Esophagus (tissue), 2 donors: Measurements from ENCODE around the gene NBAS. TPM values are rescaled to one million over a fixed set of nuclear protein-coding genes. Genes with fewer than 3 reads are reported as not detected.

Experiments
- H3K27ac ChIP-seq, 2 donors: one replicate each; pipeline ENCODE4 v1.5.1; 2013; ENCODE audit warnings: low read depth in 2 of 2, mild to moderate bottlenecking in 2 of 2, inconsistent platforms in 1 of 2, low read length in 1 of 2, moderate library complexity in 1 of 2
- H3K27me3 ChIP-seq, 2 donors: one replicate each; pipeline ENCODE4 v1.6.1; 2013; ENCODE audit warnings: low read length in 2 of 2, control low read depth in 1 of 2, mild to moderate bottlenecking in 1 of 2; ENCODE audit not compliant: insufficient read depth in 2 of 2, control insufficient read depth in 1 of 2
- H3K36me3 ChIP-seq, 2 donors: one replicate each; pipeline ENCODE4 v1.6.1; 2013; ENCODE audit warnings: low read length in 1 of 2; ENCODE audit not compliant: control insufficient read depth in 2 of 2, insufficient read depth in 2 of 2
- H3K4me1 ChIP-seq, 2 donors: one replicate each; pipeline ENCODE4 v1.6.1; 2013; ENCODE audit warnings: low read length in 1 of 2; ENCODE audit not compliant: control insufficient read depth in 2 of 2, insufficient read depth in 2 of 2
- H3K4me3 ChIP-seq, 2 donors: one replicate each; pipeline ENCODE4 v1.5.1; 2013; ENCODE audit warnings: low read length in 2 of 2, mild to moderate bottlenecking in 2 of 2, low read depth in 1 of 2, moderate library complexity in 1 of 2
- H3K9me3 ChIP-seq, 2 donors: one replicate each; pipeline ENCODE4 v1.6.1; 2013; ENCODE audit warnings: mild to moderate bottlenecking in 2 of 2, low read depth in 1 of 2, low read length in 1 of 2, moderate library complexity in 1 of 2; ENCODE audit not compliant: control insufficient read depth in 2 of 2, insufficient read depth in 1 of 2
- WGBS, 2 donors: extraction: QIAGEN DNeasy Blood & Tissue Kit; methylation state at CpG; one replicate each; pipeline ENCODE4 v1.1.7; 2013; 5-methylcytosine and 5-hydroxymethylcytosine counted together
- polyA plus RNA-seq, 2 donors: library from polyadenylated mRNA; stranded (reverse); fragments of 200-250 nt; gene quantifications; one replicate each; pipeline ENCODE4 v1.2.3, GENCODE V29; 2013
- donor health status: healthy with polysubstance abuse.
- donor health status: Bipolar disorder and iron deficiency.

Gene NBAS
- polyA plus RNA-seq, 2 donors, result 13.8 to 15.0 TPM

DNA sequence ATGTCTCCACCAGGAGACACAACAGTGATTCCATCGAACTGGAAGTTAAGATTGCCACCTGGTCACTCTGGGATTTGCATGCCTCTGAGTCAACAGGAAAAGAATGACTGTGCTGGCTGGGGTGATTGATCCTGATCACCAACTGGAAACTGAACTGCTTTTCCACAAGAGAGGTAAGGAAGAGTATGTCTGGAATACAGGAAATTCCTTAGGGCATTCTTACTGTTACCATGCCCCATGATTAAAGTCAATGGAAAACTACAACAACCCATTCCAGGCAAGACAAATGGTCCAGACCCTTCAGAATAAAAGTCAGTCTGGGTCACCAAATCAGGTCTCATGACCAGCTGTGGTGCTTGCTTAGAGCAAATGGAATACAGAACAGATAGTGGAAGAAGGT is 18.5 kb upstream of the NBAS start:
- Histone ChIP-seq H3K27ac (no peak overlapping the region), H3K9me3 (no peaks in the 10 kb centered on the region), H3K4me3 (no peak overlapping the region), H3K36me3 (no peaks in the 10 kb centered on the region), H3K4me1 (no peaks in the 10 kb centered on the region), H3K27me3 (no peaks in the 10 kb centered on the region)
- WGBS, 2 donors, result 50 to 56% methylated on average over 1 of the region's 1 CpG

DNA sequence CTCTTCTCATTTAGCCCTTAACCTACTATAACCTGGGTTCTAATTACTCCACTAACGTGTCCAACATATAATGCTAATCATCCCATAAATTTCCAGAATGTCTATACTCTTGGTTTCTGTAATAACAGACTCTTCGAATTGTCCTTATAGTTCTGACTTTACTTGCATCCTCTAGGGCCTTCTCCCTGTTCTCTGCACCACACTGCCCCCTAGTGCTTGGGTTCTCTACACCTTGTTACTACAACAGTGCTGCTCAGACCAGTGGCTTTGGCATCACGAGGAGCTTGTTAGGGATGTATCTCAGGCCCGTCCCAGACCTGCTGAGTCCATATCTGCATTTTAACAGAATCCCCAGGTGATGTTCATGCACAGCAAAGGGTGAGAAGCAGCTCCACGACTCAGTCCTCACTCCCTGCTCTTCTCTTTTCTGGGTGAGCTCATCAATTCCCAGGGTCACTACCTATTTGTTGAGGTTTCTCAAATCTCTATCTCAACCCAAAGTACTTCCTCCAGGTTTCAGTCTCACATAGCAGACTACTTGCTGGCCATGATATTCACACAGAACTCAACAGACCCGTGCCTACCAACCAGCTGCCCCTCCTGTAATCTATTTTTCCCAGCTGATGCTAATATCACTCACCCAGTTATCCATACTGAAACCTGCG is 16.1 kb upstream of the NBAS start:
- no peak overlapping the region for H3K27ac ChIP-seq
- no peaks in the 10 kb centered on the region for H3K36me3 ChIP-seq
- 20% methylated on average over 7 of the region's 7 CpGs for WGBS, 2 donors
- H3K4me1 ChIP-seq, result no peaks in the 10 kb centered on the region
- H3K9me3 ChIP-seq, result no peaks in the 10 kb centered on the region
- no peaks in the 10 kb centered on the region for H3K27me3 ChIP-seq
- H3K4me3 ChIP-seq, result no peak overlapping the region

DNA sequence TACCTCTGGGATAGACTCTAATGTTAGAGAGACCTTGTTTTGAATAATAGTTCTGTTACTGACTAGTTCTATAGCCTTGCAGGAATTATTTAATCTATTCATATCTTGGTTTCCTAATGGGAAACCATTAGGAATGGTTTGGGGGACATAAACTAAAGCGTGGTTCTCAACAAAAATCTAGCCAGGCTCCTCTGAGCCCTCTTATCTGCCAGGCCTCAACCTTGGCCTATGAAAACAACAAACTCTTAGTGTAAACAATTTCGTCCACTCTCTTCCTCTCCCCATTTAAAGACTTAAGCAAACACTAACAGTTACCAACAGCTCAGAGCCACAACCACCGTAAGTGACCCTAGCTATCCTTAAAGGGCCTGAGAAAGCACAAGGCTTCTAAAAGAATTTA is 10.6 kb upstream of the NBAS start:
- 78 to 81% methylated on average over 3 of the region's 3 CpGs for WGBS, 2 donors

DNA sequence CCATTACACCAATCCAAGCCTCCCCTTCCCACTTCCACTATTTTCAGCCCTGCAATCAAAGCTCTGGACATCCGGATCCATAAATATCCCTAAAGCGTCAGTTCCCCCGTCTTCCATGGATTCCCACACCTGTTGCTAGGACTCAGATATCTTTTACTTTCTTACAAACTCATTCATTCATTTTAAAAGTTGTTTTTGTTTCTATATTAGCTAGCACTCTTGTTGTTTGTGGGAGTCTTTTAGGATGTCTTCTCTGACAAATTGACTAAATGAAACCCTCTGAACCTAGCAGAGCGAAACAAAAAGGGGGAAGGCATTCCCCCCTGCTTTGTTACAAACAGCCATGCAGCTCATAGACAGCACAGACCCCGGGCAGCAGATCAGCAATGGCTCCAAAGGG is 9.0 kb upstream of the NBAS start:
- no peaks in the 10 kb centered on the region for H3K36me3 ChIP-seq
- no peak overlapping the region for H3K27ac ChIP-seq
- H3K4me1 ChIP-seq, result no peaks in the 10 kb centered on the region
- no peak overlapping the region for H3K4me3 ChIP-seq
- no peaks in the 10 kb centered on the region for H3K9me3 ChIP-seq
- no peaks in the 10 kb centered on the region for H3K27me3 ChIP-seq
- WGBS, 2 donors, result 66 to 77% methylated on average over 5 of the region's 5 CpGs

More for the DNA sequence above, 10.6 kb upstream of the NBAS start:
- Histone ChIP-seq H3K36me3 (no peaks in the 10 kb centered on the region), H3K27me3 (no peaks in the 10 kb centered on the region), H3K4me1 (no peaks in the 10 kb centered on the region), H3K9me3 (no peaks in the 10 kb centered on the region), H3K4me3 (no peak overlapping the region), H3K27ac (no peak overlapping the region)

DNA sequence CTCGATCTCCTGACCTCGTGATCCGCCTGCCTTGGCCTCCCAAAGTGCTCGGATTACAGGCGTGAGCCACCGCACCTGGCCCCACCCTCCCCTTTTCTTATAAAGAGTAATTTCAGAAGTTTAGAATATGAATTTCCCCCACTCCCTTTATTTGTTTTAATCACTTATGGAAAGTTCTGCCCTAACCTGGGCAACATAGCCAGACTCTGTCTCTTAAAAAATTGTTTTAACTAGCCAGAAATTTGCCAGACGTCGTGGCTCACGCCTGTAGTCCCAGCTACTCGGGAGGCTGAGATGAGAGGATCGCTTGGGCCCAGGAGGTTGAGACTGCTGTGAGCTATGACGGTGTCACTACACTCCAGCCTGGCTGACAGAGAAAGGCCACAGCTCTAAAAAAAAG is 7.7 kb upstream of the NBAS start:
- Histone ChIP-seq H3K9me3 (no peaks in the 10 kb centered on the region), H3K27me3 (no peaks in the 10 kb centered on the region), H3K4me1 (no peaks in the 10 kb centered on the region), H3K36me3 (no peaks in the 10 kb centered on the region), H3K27ac (no peak overlapping the region), H3K4me3 (no peak overlapping the region)
- 94 to 95% methylated on average over 12 of the region's 12 CpGs for WGBS, 2 donors

DNA sequence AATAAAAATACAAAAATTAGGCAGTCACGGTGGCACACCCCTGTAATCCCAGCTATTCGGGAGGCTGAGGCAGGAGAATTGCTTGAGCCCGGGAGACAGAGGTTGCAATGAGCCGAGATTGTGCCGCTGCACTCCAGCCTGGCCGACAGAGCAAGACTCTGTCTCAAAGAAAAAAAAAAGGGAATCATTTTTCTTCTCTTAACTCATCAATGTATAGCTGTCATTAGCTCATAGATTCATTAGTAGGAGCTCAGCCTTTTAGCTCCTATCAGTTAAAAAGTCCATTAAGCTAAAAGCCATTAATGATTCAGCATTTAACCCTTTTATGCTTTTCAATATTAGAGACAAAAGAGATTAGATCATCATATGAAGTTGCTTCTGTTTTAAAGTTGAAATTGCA is 5.8 kb upstream of the NBAS start:
- H3K27me3 ChIP-seq, result no peaks in the 10 kb centered on the region
- 90% methylated on average over 6 of the region's 6 CpGs for WGBS, 2 donors

DNA sequence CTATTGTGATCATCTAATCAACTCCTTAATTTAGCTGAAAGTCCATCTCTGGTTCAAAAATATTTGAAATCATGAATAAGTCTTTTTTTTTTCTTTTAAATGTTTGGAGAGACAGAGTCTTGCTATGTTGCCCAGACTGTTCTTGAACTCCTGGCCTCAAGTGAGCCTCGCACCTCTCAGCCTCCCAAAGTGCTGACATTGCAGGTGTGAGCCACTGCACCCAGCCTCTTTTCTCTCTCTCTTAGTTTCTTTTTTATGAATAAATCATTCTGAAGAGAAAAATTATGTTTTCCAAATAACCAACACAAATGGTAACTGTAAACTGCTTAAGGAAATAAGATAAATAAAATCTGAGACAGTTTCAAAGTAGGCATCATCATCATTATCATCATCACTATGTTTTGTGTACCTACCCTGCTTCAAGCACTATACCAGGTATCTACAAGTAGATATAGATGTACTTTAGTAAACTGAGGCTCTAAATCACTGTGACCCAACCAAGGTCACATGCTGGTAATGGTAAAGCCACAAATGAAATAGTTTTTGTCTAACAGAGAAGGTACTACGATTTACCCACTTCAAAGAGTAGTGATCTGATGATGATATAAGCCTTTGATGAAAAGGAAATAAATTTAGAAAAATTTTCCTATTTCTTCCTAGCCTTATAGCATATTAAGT is 5.0 kb upstream of the NBAS start:
- 35 to 36% methylated on average over 2 of the region's 2 CpGs for WGBS, 2 donors
- Histone ChIP-seq H3K36me3 (no peaks in the 10 kb centered on the region), H3K4me1 (no peaks in the 10 kb centered on the region), H3K4me3 (no peak overlapping the region), H3K27ac (no peak overlapping the region), H3K27me3 (no peaks in the 10 kb centered on the region), H3K9me3 (no peaks in the 10 kb centered on the region)

More for the DNA sequence above, 5.8 kb upstream of the NBAS start:
- Histone ChIP-seq H3K36me3 (no peaks in the 10 kb centered on the region), H3K4me3 (no peak overlapping the region), H3K4me1 (no peaks in the 10 kb centered on the region), H3K9me3 (no peaks in the 10 kb centered on the region), H3K27ac (no peak overlapping the region)

DNA sequence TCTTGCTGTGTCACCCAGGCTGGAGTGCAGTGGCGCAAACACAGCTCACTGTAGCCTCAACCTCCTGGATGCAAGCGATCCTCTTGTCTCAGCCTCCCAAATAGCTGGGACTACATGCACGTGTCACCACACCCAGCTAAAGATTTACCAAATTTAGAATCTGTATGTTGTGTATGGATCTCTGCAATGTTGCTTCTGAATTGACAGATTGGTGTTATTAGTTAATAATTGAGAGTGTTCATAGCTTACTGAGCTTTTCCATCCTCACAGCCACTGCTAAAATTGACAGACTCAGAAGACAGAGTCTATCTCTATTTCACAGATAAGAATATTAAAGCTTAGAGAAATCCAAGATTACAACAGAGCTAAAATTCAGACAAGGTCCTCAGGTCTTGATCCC is 4.3 kb upstream of the NBAS start:
- no peaks in the 10 kb centered on the region for H3K9me3 ChIP-seq
- no peak overlapping the region for H3K4me3 ChIP-seq
- H3K4me1 ChIP-seq, result no peaks in the 10 kb centered on the region
- H3K27ac ChIP-seq, result no peak overlapping the region
- no peaks in the 10 kb centered on the region for H3K27me3 ChIP-seq
- no peaks in the 10 kb centered on the region for H3K36me3 ChIP-seq
- 76 to 82% methylated on average over 3 of the region's 3 CpGs for WGBS, 2 donors

DNA sequence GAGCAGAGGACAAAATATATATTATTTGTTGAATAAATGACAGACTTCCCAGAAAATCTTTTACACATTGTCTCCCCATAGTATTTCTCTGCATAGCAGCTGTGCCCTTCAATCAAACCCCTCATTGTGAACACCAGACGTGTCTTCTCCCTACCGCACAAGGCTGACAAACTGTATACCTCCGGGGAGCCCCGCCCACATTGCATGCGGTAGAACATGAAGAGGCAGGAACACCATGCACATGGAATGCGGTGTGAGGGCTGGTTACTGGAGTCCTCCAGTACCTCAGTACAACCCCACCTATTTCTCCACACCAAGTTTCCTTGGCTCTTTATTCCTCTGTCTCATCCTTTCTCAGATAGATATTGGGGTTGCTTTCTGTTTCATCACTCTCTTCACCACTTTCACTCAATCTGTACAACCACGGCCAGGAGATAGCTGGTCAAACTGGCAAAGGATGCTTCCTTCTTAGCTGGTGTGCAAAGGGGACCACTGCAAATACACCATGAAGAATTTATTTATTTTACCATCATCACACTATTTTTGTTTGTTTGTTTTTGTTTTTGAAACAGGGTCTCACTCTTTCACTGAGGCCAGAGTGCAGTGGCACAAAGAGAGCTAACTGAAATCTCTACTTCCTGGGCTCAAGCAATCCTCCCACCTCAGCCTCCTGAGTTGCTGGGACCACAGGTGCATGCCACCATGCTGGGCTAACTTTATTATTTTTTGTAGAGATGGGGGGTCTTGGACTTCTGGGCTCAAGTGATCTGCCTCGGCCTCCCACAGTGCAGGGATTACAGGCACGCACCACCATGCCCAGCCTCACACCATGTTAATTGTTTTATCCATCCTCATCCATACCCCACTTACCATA is 2.3 kb upstream of the NBAS start:
- H3K27ac ChIP-seq, result no peak overlapping the region
- H3K9me3 ChIP-seq, result no peaks in the 10 kb centered on the region
- no peaks in the 10 kb centered on the region for H3K4me1 ChIP-seq
- H3K27me3 ChIP-seq, result no peaks in the 10 kb centered on the region
- H3K4me3 ChIP-seq, result no peak overlapping the region
- 84 to 86% methylated on average over 9 of the region's 9 CpGs for WGBS, 2 donors
- no peaks in the 10 kb centered on the region for H3K36me3 ChIP-seq
